ENCODE measurements around the gene CHD3. TPM values are rescaled to one million over a fixed set of nuclear protein-coding genes. Genes with fewer than 3 reads are reported as not detected.
A peak's percentile ranks its signal among the peaks of the same experiment; 100 is the strongest.

Gene CHD3
- total and polyA plus RNA-seq, 2 of the 13 experiments (the other 11 are each of a cell fraction or from before 2014, with no cell fraction given): 2.7 to 3.7 TPM

GRCh38 chr17:7915611-7916384 lies 27.2 kb downstream of the CHD3 start, which contains the start of gene RNF227 (continued):
- TF ChIP-seq ZNF770 (CRISPR knock-in tag; IDR thresholded peaks at IDR 0.05) (no peak), ATF4 (CRISPR knock-in tag; IDR thresholded peaks at IDR 0.05) (no peak), ZNF883 (CRISPR knock-in tag; IDR thresholded peaks at IDR 0.05; ENCODE audit: not compliant biosample characterization) (peak; percentile 62), RFX5 (IDR thresholded peaks at IDR 0.05; ENCODE audit: low read depth, low read length) (no peak), JUN (CRISPR knock-in tag; IDR thresholded peaks at IDR 0.05) (0 out of 2 replicates have a peak, but pooled peaks have one; percentile 21), GMEB1 (CRISPR knock-in tag; IDR thresholded peaks at IDR 0.05; ENCODE audit: borderline replicate concordance) (peak; percentile 51; the same call in 1 of the 2 replicates), POLR2G (IDR thresholded peaks at IDR 0.05; ENCODE audit: low read depth, low read length) (no peak), ZFX (CRISPR knock-in tag; IDR thresholded peaks at IDR 0.05; ENCODE audit: low read depth) (peak; percentile 75), SRSF1 (optimal IDR thresholded peaks at IDR 0.05; ENCODE audit: low read depth, low read length) (no peak), FUBP1 (CRISPR knock-in tag; IDR thresholded peaks at IDR 0.05; ENCODE audit: borderline replicate concordance) (no peak), ZNF839 (CRISPR knock-in tag; IDR thresholded peaks at IDR 0.05; ENCODE audit: borderline replicate concordance) (0 out of 2 replicates have a peak, but pooled peaks have one; percentile 40), BCL3 (CRISPR knock-in tag; IDR thresholded peaks at IDR 0.05) (peak; percentile 88), ZNF251 (CRISPR knock-in tag; IDR thresholded peaks at IDR 0.05) (no peak), SKIL (CRISPR knock-in tag; IDR thresholded peaks at IDR 0.05; ENCODE audit: borderline replicate concordance) (no peak), WIZ (CRISPR knock-in tag; IDR thresholded peaks at IDR 0.05) (peak; percentile 40; the same call in 1 of the 2 replicates), GATA4 (IDR thresholded peaks at IDR 0.05; ENCODE audit: borderline replicate concordance, low read depth) (no peak), ZZZ3 (CRISPR knock-in tag; IDR thresholded peaks at IDR 0.05; ENCODE audit: borderline replicate concordance) (no peak)
